GM19193 (cell line): ENCODE results near the gene PPP3CA.

Experiments used
- POLR2A ChIP-seq: IDR thresholded peaks from 4 replicates; pipeline ENCODE4 v1.6.1; 2011; ENCODE audit not compliant: insufficient read depth, insufficient read length; ENCODE audit errors: extremely low read depth

Gene PPP3CA

GRCh38 chr4:101152521-101152920, 194.8 kb downstream of the PPP3CA start:
- TF ChIP-seq POLR2A: no peak

- TF ChIP-seq POLR2A: no peak
Measured at GRCh38 chr4:101148551-101148950, 198.8 kb downstream of the PPP3CA start.

- no peak for TF ChIP-seq POLR2A
Measured at GRCh38 chr4:101147283-101147682, 200.0 kb downstream of the PPP3CA start.

- TF ChIP-seq POLR2A: no peak
Measured at GRCh38 chr4:101145021-101145420, 202.3 kb downstream of the PPP3CA start.

- no peak for TF ChIP-seq POLR2A
Measured at GRCh38 chr4:101142259-101142658, 205.1 kb downstream of the PPP3CA start.

GRCh38 chr4:101141855-101142254, 205.5 kb downstream of the PPP3CA start:
- TF ChIP-seq POLR2A: no peak

GRCh38 chr4:101141230-101141629, 206.1 kb downstream of the PPP3CA start:
- no peak for TF ChIP-seq POLR2A

- no peak for TF ChIP-seq POLR2A
Measured at GRCh38 chr4:101140228-101140627, 207.1 kb downstream of the PPP3CA start.

- TF ChIP-seq POLR2A: no peak
Measured at GRCh38 chr4:101136373-101137370, 210.7 kb downstream of the PPP3CA start.

GRCh38 chr4:101135371-101136010, 211.8 kb downstream of the PPP3CA start:
- no peak for TF ChIP-seq POLR2A

GRCh38 chr4:101128473-101128872, 218.9 kb downstream of the PPP3CA start:
- no peak for TF ChIP-seq POLR2A

GRCh38 chr4:101127176-101127790, 220.0 kb downstream of the PPP3CA start:
- no peak for TF ChIP-seq POLR2A

GRCh38 chr4:101126059-101126458, 221.3 kb downstream of the PPP3CA start:
- no peak for TF ChIP-seq POLR2A

- no peak for TF ChIP-seq POLR2A
Measured at GRCh38 chr4:101125045-101125942, 222.0 kb downstream of the PPP3CA start.
